ENCODE measurements around the gene CBFA2T3.

GRCh38 chr16:88856122-88856827 is 120.7 kb downstream of the CBFA2T3 start:
- TF ChIP-seq, protein P1, sequence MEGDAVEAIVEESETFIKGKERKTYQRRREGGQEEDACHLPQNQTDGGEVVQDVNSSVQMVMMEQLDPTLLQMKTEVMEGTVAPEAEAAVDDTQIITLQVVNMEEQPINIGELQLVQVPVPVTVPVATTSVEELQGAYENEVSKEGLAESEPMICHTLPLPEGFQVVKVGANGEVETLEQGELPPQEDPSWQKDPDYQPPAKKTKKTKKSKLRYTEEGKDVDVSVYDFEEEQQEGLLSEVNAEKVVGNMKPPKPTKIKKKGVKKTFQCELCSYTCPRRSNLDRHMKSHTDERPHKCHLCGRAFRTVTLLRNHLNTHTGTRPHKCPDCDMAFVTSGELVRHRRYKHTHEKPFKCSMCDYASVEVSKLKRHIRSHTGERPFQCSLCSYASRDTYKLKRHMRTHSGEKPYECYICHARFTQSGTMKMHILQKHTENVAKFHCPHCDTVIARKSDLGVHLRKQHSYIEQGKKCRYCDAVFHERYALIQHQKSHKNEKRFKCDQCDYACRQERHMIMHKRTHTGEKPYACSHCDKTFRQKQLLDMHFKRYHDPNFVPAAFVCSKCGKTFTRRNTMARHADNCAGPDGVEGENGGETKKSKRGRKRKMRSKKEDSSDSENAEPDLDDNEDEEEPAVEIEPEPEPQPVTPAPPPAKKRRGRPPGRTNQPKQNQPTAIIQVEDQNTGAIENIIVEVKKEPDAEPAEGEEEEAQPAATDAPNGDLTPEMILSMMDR (IDR thresholded peaks at IDR 0.05), result no peak
- TF ChIP-seq EP300 (IDR thresholded peaks at IDR 0.05), result no peak
